ENCODE data around the gene FGFR3.
"Not testable (repeated sequence)": the region's sequence is repeated elsewhere in the genome, so short reads cannot be mapped to it uniquely, and the experiment has no call there.

Gene FGFR3

GRCh38 chr4:1830234-1830633, 37.1 kb downstream of the FGFR3 start:
- no peak for DNase-seq (ENCODE audit: low read depth)
- no peak for TF ChIP-seq CTCF (conservative IDR thresholded peaks at IDR 0.05; ENCODE audit: low read depth, low read length)
- no peak overlapping the region for H3K4me3 ChIP-seq (ENCODE audit: low read length)

DNA sequence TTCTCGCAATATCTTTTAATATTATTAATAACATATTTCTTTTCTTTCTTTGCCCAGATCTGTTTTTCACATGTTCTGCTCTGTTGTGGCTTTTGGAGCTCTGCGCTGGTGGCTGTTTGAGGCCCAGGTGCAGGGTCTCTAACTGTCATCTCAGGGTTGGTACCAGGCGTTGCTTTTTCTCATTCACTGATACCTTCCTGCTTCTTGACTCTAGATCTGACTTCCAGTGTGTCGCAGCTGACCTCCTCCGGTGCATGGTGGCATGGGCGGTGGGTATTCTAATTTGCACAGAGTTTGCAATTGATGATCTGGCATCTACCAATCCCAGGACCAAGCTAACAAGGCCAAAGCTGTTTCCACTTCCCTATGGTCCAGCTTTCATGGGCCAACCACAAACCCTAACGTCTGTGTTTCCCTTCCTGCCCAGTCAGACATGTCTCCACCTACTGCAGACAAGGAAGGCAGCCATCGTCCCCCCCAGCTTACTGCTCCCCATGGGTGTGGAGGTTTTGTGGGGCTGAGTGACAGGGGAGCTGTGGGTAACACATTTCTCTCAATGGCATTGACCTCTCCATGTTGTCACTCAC, 37.6 kb downstream of the FGFR3 start:
- H3K4me3 ChIP-seq (ENCODE audit: low read length), result no peak overlapping the region
- no peak for TF ChIP-seq CTCF (conservative IDR thresholded peaks at IDR 0.05; ENCODE audit: low read depth, low read length)
- no peak for DNase-seq (ENCODE audit: low read depth)

DNA sequence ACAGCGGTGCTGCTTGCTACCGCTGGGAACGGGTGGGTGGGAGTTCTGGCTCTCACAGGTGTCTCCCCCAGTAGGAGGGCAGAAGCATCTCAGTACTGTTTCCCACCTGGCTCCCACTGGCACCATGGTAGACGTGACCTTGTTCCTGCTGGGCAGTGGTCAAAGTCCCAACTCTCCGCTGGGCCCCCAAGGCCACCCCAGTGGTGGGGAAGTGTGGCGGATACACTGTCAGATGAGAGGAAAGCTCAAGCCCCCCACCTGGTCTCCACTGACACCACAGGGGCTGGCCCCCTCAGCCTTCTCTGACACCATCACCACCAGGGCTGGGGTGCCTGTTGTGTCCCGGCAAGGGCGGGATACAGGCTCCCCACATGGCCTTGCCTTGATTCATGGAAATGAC, 38.2 kb downstream of the FGFR3 start:
- H3K4me3 ChIP-seq (ENCODE audit: low read length), result no peak overlapping the region
- TF ChIP-seq CTCF (conservative IDR thresholded peaks at IDR 0.05; ENCODE audit: low read depth, low read length), result no peak
- no peak for DNase-seq (ENCODE audit: low read depth)

GRCh38 chr4:1832690-1833089, 39.6 kb downstream of the FGFR3 start:
- no peak for TF ChIP-seq CTCF (conservative IDR thresholded peaks at IDR 0.05; ENCODE audit: low read depth, low read length)
- DNase-seq (ENCODE audit: low read depth), result no peak
- H3K4me3 ChIP-seq (ENCODE audit: low read length), result no peak overlapping the region

- no peak for DNase-seq (ENCODE audit: low read depth)
- TF ChIP-seq CTCF (conservative IDR thresholded peaks at IDR 0.05; ENCODE audit: low read depth, low read length), result no peak
- no peak overlapping the region for H3K4me3 ChIP-seq (ENCODE audit: low read length)
Measured at GRCh38 chr4:1833307-1834046, 40.4 kb downstream of the FGFR3 start.

DNA sequence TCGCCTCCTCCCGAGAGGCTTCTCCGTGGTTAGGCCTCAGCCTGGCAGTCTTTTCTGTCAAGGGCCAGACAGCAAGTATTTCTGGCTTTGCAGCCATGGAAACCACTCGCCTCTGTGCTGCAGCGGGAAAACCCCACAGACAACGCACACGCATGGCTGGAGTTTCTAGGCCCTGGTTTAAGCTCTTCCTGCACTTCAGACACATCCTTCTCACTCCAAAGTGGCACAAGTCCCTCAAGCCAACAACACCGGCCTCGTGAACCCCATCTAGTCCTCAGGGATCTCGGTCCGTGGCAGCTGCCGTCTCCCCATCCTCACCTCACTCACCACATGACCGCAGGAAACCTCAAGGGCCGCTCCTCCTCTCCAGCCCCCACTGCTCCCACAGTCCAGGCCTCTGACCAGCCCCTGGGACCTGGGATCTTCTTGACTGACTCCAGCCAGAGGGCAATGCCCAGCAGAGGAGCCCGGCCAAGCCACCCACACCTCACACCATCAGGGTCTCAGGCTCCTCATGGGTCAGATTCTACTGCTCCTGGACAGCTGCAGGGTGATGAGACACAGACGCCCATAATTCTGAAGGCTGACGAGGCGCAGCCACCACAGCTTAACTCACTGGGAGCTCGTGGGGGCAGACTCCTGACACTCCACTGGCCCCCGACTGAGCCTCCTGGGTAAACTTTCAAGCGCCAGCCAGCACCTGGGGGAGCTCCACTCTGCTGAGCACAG, 41.1 kb downstream of the FGFR3 start:
- TF ChIP-seq CTCF (conservative IDR thresholded peaks at IDR 0.05; ENCODE audit: low read depth, low read length), result no peak
- no peak overlapping the region for H3K4me3 ChIP-seq (ENCODE audit: low read length)
- DNase-seq (ENCODE audit: low read depth), result no peak

DNA sequence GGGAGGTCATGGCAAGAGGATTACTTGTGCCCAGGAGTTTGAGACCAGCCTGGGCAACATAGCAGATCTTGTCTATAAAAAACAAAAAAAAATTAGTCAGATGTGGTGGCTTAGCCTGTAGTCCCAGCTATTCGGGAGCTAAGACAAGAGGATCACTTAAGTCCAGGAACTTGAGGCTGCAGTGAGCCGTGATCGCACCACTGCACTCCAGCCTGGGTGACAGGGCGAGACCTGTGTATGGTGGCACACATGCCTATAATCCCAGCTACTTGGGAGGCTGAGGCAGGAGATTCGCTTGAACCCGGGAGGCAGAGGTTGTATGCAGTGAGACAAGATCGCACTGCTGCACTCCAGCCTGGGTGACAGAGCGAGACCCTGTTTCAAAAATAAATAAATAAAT, 42.7 kb downstream of the FGFR3 start:
- H3K4me3 ChIP-seq (ENCODE audit: low read length); DNase-seq (ENCODE audit: low read depth): not testable (repeated sequence)

Measured in retinal pigment epithelial cell (primary cell).